Memory B cell (primary cell): ENCODE results near the gene TRIM58.

Source experiments
- ATAC-seq: fragments of 150-1000 bp; cut with Tn5 transposase; 2 replicates; pipeline ENCODE4 v1.10.0; 2021; ENCODE audit warnings: low read depth, mild to moderate bottlenecking, moderate library complexity
- DNase-seq, 2 donors: peaks; one replicate each; pipeline ENCODE4 v3.0.0; 2022; ENCODE audit warnings: low spot score in 2 of 2
- H3K27ac Mint-ChIP-seq: one replicate; pipeline ENCODE4 v1.8.0; 2022; ENCODE audit warnings: mild to moderate bottlenecking, moderate library complexity, mixed read lengths
- H3K27me3 Mint-ChIP-seq: one replicate; pipeline ENCODE4 v1.8.0; 2022; ENCODE audit warnings: mixed read lengths
- H3K36me3 Mint-ChIP-seq: one replicate; pipeline ENCODE4 v1.8.0; 2022; ENCODE audit warnings: mild to moderate bottlenecking, mixed read lengths
- H3K4me1 Mint-ChIP-seq: one replicate; pipeline ENCODE4 v1.8.0; 2022; ENCODE audit warnings: mixed read lengths
- H3K4me3 Mint-ChIP-seq: one replicate; pipeline ENCODE4 v1.8.0; 2022; ENCODE audit warnings: mild to moderate bottlenecking, moderate library complexity, mixed read lengths
- H3K9me3 Mint-ChIP-seq: one replicate; pipeline ENCODE4 v1.8.0; 2022; ENCODE audit warnings: mixed read lengths

Gene TRIM58, protein sequence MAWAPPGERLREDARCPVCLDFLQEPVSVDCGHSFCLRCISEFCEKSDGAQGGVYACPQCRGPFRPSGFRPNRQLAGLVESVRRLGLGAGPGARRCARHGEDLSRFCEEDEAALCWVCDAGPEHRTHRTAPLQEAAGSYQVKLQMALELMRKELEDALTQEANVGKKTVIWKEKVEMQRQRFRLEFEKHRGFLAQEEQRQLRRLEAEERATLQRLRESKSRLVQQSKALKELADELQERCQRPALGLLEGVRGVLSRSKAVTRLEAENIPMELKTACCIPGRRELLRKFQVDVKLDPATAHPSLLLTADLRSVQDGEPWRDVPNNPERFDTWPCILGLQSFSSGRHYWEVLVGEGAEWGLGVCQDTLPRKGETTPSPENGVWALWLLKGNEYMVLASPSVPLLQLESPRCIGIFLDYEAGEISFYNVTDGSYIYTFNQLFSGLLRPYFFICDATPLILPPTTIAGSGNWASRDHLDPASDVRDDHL

DNA sequence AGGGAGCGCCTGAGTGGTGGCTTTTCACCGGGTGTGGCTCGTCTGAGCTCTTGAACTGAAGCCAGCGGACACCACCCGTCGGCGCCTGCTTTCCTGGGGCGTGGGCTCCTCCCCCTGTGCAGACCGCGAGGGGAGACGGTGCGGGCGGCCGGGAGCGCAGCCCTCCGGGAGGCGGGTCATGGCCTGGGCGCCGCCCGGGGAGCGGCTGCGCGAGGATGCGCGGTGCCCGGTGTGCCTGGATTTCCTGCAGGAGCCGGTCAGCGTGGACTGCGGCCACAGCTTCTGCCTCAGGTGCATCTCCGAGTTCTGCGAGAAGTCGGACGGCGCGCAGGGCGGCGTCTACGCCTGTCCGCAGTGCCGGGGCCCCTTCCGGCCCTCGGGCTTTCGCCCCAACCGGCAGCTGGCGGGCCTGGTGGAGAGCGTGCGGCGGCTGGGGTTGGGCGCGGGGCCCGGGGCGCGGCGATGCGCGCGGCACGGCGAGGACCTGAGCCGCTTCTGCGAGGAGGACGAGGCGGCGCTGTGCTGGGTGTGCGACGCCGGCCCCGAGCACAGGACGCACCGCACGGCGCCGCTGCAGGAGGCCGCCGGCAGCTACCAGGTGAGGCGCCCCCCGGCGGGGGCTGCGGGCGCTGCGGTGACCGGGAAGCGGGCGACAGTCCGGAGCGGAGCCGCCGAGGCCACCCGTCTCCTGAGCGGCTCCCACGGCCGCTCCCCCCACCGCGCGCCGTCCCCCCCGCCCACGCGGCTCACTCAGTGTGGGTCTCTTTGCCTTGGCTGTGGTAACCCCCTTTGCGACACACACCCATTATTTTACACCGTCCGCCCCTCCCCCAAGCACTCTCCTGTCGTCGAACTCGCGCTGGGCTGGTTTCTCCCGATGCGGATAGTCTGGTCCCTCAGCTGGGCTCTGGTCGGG lies at the start of gene TRIM58:
TRIM58 (plus strand) TSS at position 119 of the 916 bp plus-strand sequence; CDS start at position 179, 60 bp downstream.
- peak; percentile 68 for ATAC-seq
- H3K27me3 Mint-ChIP-seq: peaks cover 14% of the 10 kb centered on the region
- H3K27ac Mint-ChIP-seq: no peak within 1 kb of the TSS

DNA sequence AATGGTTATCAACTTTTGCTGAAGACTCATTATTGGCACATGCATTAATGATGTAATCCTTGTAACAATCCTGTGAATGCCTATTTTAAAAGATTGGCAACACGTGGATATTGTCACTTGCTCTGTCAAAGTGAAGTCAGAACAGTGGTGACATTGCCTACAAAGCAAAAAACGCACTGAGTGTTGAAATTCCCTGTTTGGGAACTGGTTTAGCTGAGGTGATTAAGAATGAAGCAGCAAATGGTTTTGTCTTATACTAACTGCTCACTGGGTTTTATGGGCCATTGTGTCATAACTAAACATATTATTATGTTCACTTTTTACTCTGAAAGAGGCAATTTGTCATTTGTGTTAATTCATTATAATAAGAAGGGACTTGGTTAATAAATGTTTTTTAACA lies 44.4 kb upstream of the TRIM58 start:
- Mint-ChIP-seq H3K36me3 (no peaks in the 10 kb centered on the region), H3K27me3 (peaks cover 2% of the 10 kb centered on the region), H3K4me1 (no peaks in the 10 kb centered on the region), H3K9me3 (no peaks in the 10 kb centered on the region), H3K4me3 (no peak overlapping the region), H3K27ac (no peak overlapping the region)
- ATAC-seq (no peak), DNase-seq (no peak)

More for the DNA sequence above, at the start of gene TRIM58:
- Mint-ChIP-seq H3K36me3 (no peaks in the 10 kb centered on the region), H3K4me1 (peaks cover 6% of the 10 kb centered on the region), H3K9me3 (peaks cover 3% of the 10 kb centered on the region), H3K4me3 (peak within 1 kb of the TSS; percentile 76)
- DNase-seq: peak in 1 of 2 donors; percentile 34

DNA sequence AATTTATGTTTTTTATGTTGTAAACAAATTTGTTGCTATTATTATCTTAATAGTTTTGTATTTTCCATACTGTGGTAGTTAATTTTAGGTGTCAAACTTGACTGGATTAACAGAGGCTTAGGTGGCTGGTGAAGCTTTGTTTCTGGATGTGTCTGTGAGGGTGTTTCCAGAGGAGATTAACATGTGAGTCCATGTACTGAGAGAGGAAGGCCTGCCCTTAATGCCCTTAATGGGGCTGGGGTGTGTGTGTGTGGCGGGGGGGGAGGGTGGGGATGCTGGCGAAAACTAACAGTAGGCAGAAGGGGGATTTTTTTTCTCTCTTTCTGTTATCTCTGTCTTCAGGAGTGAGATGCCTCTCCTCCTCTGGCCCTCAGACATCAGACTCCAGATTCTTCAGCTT lies 34.9 kb upstream of the TRIM58 start:
- no peak for DNase-seq
- Mint-ChIP-seq H3K4me3 (no peak overlapping the region), H3K9me3 (peaks cover 2% of the 10 kb centered on the region), H3K4me1 (peaks cover 3% of the 10 kb centered on the region), H3K27me3 (no peaks in the 10 kb centered on the region), H3K27ac (no peak overlapping the region), H3K36me3 (no peaks in the 10 kb centered on the region)
- no peak for ATAC-seq

DNA sequence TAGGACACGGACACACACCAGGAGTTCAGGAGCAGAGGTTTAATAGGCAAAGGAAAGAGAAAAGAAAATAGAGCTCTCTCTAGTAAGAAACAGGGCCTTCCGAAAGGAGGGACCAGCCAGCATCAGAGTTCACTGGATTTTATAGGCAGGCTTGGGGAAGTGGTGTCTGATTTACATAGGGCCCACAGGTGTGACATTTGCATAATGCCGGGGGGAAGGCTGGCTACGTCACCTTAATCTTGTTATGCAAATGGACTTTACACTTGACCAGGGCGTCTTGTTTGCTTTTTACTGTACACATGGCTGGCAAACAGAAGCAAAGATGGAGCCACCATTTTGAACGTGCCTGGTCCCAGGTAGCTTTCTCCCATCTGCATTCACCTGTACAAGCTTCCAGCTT lies 33.0 kb upstream of the TRIM58 start, which contains the start of gene OR14A16:
OR14A16 (minus strand) TSS at position 97 of the 400 bp plus-strand sequence. CDS start 8,390 bp downstream, outside the sequence.
- Mint-ChIP-seq H3K4me3 (no peak within 1 kb of the TSS), H3K4me1 (peaks cover 3% of the 10 kb centered on the region), H3K9me3 (peaks cover 2% of the 10 kb centered on the region), H3K36me3 (no peaks in the 10 kb centered on the region), H3K27ac (peak within 1 kb of the TSS; percentile 26), H3K27me3 (no peaks in the 10 kb centered on the region)
- DNase-seq (no peak), ATAC-seq (peak; percentile 81)

DNA sequence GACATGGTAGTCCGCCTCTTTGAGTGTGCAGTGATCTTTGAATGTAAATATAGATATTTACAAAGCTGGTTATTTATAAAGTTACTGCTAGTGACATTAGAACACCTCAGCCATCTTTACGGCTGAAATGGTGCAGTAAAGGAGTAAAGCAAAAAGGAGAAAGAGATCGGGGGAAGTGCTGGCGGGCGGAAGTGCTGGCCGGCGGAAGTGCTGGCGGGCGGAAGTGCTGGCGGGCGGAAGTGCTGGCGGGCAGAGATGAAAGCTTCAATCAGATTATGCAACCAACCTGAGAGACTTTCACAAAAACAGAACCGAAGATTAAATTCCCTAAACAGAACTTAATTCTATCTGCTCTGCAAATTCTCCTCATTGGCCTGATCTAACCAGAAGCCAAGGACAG lies 31.6 kb upstream of the TRIM58 start:
- Mint-ChIP-seq H3K36me3 (no peaks in the 10 kb centered on the region), H3K27ac (no peak overlapping the region), H3K4me1 (peaks cover 3% of the 10 kb centered on the region), H3K9me3 (peaks cover 2% of the 10 kb centered on the region), H3K4me3 (no peak overlapping the region), H3K27me3 (no peaks in the 10 kb centered on the region)
- ATAC-seq (no peak), DNase-seq (no peak)

DNA sequence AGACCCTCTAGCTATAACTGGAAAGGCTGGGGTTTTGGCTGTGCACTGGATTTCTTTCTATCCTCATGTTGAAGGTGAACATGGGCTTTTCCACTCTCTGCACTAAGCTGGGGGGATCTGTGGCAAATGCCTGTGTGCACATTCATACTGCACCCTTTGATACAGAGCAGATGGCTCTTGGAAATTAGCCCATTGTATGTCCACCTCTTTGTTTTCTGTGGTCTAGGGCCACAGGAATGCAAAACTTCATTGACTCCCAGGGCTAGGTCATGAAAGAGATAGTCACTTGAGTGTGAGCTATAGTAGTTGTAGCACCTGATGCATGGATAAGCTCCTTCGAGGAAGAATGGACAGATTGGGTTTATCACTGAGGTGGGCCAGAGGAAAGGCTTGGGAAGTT lies 27.3 kb upstream of the TRIM58 start:
- peaks cover 2% of the 10 kb centered on the region for H3K9me3 Mint-ChIP-seq
- no peak overlapping the region for H3K27ac Mint-ChIP-seq
- H3K36me3 Mint-ChIP-seq: no peaks in the 10 kb centered on the region
- H3K27me3 Mint-ChIP-seq: peaks cover 4% of the 10 kb centered on the region
- no peak for ATAC-seq
- no peaks in the 10 kb centered on the region for H3K4me1 Mint-ChIP-seq
- no peak overlapping the region for H3K4me3 Mint-ChIP-seq
- DNase-seq: no peak

DNA sequence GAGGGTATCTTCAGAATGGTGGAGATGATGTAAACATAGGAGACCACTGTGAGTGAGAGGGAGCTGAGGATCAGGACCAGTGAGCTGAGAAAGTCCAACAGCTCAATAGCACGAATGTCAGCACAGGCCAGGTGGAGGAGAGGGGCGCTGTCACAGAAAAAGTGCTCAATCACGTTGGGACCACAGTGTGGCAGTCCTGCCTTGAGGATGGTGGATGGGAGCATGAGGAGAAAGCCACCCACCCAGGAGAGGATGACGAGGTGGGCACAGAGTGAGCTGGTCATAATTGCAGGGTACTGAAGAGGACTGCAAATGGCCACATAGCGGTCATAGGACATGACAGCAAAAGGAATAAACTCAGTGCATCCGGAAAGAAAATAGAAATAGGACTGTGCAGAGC lies 23.4 kb upstream of the TRIM58 start:
- Mint-ChIP-seq H3K36me3 (no peaks in the 10 kb centered on the region), H3K4me1 (no peaks in the 10 kb centered on the region), H3K4me3 (no peak overlapping the region), H3K9me3 (no peaks in the 10 kb centered on the region), H3K27ac (no peak overlapping the region), H3K27me3 (peaks cover 4% of the 10 kb centered on the region)
- ATAC-seq: no peak
- DNase-seq: no peak

DNA sequence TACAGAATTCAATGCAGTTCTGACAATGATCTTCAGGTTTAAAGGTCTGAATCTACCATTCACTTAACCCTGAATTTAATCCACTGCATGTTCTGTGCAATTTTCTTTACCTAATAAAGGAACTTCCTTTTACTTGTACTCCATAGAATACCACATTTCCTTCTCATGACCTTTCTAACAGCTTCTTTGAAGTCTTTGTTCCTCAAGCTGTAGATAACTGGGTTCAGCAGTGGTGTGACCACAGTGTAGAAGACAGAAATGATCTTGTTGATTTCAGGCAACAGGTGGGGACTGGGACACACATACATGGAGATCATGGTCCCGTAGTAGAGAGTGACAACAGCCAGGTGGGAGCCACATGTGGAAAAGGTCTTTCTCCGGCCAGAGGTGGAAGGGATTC lies 16.2 kb upstream of the TRIM58 start:
- Mint-ChIP-seq H3K36me3 (no peaks in the 10 kb centered on the region), H3K27ac (no peak overlapping the region), H3K4me3 (no peak overlapping the region), H3K9me3 (no peaks in the 10 kb centered on the region), H3K27me3 (peaks cover 2% of the 10 kb centered on the region), H3K4me1 (no peaks in the 10 kb centered on the region)
- no peak for DNase-seq
- ATAC-seq: no peak

DNA sequence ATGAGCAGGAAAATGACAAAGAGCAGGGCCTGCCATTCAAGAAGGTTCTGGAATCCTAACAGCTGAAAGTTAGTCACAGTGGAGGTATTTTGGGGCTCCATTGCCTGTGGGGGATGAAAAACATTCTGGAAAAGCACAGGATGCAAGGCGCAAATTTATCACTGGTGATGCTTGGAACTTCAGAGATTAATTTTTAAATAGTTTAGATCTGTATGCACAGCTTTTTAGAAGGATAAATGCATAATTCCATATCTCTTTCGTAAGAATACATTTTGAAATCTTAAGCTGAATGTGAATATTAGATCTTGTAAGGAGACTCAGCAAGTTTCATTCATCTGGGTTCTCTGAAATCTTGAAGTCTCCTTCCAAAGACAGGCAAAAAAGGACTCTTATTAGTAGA lies 15.2 kb upstream of the TRIM58 start, which contains the start of gene OR11L1:
OR11L1 (minus strand) TSS at position 101 of the 400 bp plus-strand sequence; CDS start at position 101, 0 bp downstream.
- no peak for DNase-seq
- peaks cover 2% of the 10 kb centered on the region for H3K27me3 Mint-ChIP-seq
- H3K4me3 Mint-ChIP-seq: no peak within 1 kb of the TSS
- H3K27ac Mint-ChIP-seq: no peak within 1 kb of the TSS
- no peaks in the 10 kb centered on the region for H3K36me3 Mint-ChIP-seq
- H3K4me1 Mint-ChIP-seq: no peaks in the 10 kb centered on the region
- ATAC-seq: no peak
- H3K9me3 Mint-ChIP-seq: no peaks in the 10 kb centered on the region

DNA sequence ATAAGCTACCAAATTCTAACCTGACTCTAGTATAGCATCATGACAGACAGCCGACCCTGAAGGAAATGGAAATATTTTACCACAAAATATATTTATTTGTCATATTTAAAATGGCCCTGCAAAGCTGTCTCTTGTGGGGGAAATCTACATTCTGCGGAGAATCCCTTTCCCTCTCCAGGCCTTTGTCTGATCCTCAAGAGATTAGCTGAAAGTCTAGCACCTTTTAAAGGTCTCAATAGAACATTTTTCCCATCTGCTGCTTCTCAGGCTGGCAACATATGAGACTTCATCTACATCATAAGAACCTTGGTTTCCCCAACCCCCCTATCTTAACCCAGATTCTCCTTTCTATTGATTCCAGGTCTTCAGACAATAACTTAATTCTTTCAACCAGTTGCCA lies 13.6 kb upstream of the TRIM58 start:
- no peak for ATAC-seq
- H3K36me3 Mint-ChIP-seq: no peaks in the 10 kb centered on the region
- H3K9me3 Mint-ChIP-seq: no peaks in the 10 kb centered on the region

DNA sequence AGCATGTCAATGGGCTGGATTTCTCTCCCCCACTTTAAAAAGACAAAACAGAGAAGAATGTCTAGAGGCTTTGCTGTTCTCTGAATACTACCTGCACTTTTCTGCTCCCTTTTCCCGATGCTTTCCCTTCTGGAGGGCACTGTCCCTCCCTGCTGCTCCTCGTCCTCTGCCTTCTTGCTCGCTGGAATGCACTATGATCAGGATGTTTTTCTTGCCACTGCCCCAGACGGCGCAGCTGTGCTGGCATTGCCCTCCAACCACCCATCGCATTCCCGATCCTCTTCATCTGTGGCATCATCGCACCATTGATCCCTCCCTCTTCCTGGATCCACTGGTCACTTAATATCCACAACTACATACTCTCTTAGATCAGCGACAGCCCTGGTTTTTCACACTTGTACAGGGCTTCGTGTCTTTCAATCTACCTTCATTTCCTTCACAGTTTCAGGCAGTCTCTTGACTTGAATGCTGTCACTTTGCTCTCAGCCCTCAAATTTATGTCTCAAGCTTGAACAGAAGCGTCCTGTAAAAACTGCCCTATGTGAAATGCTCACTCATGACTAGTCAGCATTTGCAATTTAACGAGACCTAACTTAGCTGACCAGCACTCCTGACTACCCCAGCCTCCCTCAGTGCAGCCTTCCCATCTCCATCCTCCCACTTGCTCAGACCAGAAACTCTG lies 11.8 kb upstream of the TRIM58 start:
- Mint-ChIP-seq H3K27me3 (peaks cover 2% of the 10 kb centered on the region), H3K27ac (no peak overlapping the region), H3K9me3 (no peaks in the 10 kb centered on the region), H3K4me1 (no peaks in the 10 kb centered on the region), H3K4me3 (no peak overlapping the region), H3K36me3 (no peaks in the 10 kb centered on the region)
- ATAC-seq (no peak), DNase-seq (no peak)

More for the DNA sequence above, 13.6 kb upstream of the TRIM58 start:
- Mint-ChIP-seq H3K4me3 (no peak overlapping the region), H3K4me1 (no peaks in the 10 kb centered on the region), H3K27me3 (peaks cover 2% of the 10 kb centered on the region), H3K27ac (no peak overlapping the region)
- no peak for DNase-seq

DNA sequence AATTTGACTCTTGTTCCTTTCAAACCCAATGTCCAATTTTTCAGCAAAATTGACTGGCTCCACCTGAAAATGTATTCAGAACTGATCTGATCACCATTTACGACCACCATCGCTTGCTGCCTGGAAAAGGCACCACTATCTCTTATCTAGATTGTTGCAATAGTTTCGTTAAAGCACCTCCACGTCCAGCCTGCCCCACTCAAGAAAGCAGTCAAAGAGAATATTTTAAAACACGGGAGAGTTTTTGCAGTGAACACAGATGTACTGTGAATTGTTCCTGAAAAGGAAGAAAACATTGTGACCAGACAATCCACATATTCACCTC lies 11.3 kb upstream of the TRIM58 start:
- H3K27me3 Mint-ChIP-seq: peaks cover 2% of the 10 kb centered on the region
- no peak for DNase-seq
- H3K36me3 Mint-ChIP-seq: no peaks in the 10 kb centered on the region
- H3K27ac Mint-ChIP-seq: no peak overlapping the region
- ATAC-seq: no peak
- H3K4me1 Mint-ChIP-seq: no peaks in the 10 kb centered on the region
- no peak overlapping the region for H3K4me3 Mint-ChIP-seq
- no peaks in the 10 kb centered on the region for H3K9me3 Mint-ChIP-seq

DNA sequence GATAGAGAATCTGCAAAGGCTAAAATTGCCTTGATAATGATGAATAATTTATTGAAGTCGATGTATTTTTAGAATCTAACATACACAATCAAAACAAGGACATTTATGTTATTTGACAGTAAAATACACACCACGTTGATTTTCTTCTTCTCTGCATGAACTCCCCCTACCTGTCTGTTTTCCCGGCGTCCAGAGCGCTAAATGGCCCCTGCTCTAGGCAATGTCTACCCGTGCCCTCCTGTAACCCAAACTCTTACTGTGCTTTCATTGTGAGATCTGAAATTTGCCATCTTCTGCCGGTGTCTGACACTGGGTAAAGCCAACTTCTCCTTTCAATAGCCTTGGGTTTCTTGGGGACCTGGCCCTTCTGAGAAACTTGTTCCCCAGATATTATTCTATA lies 8.6 kb upstream of the TRIM58 start:
- Mint-ChIP-seq H3K9me3 (peaks cover 1% of the 10 kb centered on the region), H3K36me3 (no peaks in the 10 kb centered on the region), H3K27me3 (peaks cover 5% of the 10 kb centered on the region), H3K4me1 (no peaks in the 10 kb centered on the region), H3K4me3 (no peak overlapping the region), H3K27ac (no peak overlapping the region)
- DNase-seq (no peak), ATAC-seq (no peak)

DNA sequence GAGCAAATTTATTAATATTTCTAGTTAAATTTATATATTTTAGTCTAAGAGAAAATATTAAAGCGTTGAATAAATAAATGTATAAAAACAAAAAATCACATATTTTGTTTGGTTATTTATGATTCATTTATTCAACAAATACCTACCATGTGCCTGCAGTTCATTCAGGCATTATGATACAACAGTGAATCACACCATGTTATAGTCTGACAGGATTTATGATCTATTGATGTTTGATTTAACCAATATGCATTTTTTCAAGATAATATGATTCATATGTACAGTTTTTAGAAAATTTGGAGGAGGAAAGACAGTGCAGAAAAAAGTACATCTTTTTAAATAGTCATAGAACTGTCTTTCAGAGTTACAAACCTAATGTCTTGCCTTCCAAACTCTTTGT lies 7.4 kb upstream of the TRIM58 start:
- no peak for ATAC-seq
- no peaks in the 10 kb centered on the region for H3K36me3 Mint-ChIP-seq

More for the DNA sequence above, 7.4 kb upstream of the TRIM58 start:
- H3K27ac Mint-ChIP-seq: no peak overlapping the region
- DNase-seq: no peak
- no peak overlapping the region for H3K4me3 Mint-ChIP-seq
- H3K27me3 Mint-ChIP-seq: peaks cover 6% of the 10 kb centered on the region
- H3K9me3 Mint-ChIP-seq: peaks cover 3% of the 10 kb centered on the region
- H3K4me1 Mint-ChIP-seq: no peaks in the 10 kb centered on the region
